Endothelial cell (in vitro differentiated cells): Measurements from ENCODE around the gene SAMD10. TPM values are rescaled to one million over a fixed set of nuclear protein-coding genes. Genes with fewer than 3 reads are reported as not detected.
A peak's percentile ranks its signal among the peaks of the same experiment; 100 is the strongest.
"Not testable (repeated sequence)": the region's sequence is repeated elsewhere in the genome, so short reads cannot be mapped to it uniquely, and the experiment has no call there.

ENCODE experiments used
- DNase-seq: peaks from one replicate; pipeline ENCODE4 v3.0.0; 2021; ENCODE audit warnings: low spot score
- H3K27ac Mint-ChIP-seq: one replicate; pipeline ENCODE4 v1.8.0; 2021; ENCODE audit warnings: mixed read lengths, inconsistent platforms; ENCODE audit not compliant: unreplicated experiment
- H3K27me3 Mint-ChIP-seq: one replicate; pipeline ENCODE4 v1.8.0; 2021; ENCODE audit warnings: mild to moderate bottlenecking, moderate library complexity, mixed read lengths, inconsistent platforms; ENCODE audit not compliant: unreplicated experiment
- H3K36me3 Mint-ChIP-seq: one replicate; pipeline ENCODE4 v1.8.0; 2021; ENCODE audit warnings: mild to moderate bottlenecking, low read depth, mixed read lengths, inconsistent platforms; ENCODE audit not compliant: unreplicated experiment
- H3K4me1 Mint-ChIP-seq: one replicate; pipeline ENCODE4 v1.8.0; 2021; ENCODE audit warnings: mild to moderate bottlenecking, mixed read lengths, inconsistent platforms; ENCODE audit not compliant: unreplicated experiment
- H3K4me3 Mint-ChIP-seq: one replicate; pipeline ENCODE4 v1.8.0; 2021; ENCODE audit warnings: mild to moderate bottlenecking, mixed read lengths, inconsistent platforms; ENCODE audit not compliant: unreplicated experiment
- H3K9me3 Mint-ChIP-seq: one replicate; pipeline ENCODE4 v1.8.0; 2021; ENCODE audit warnings: mixed read lengths, inconsistent platforms; ENCODE audit not compliant: unreplicated experiment
- CTCF ChIP-seq: fragments of 200-600 bp; sonication (generic); IDR thresholded peaks from one replicate; pipeline ENCODE4 v1.5.0; 2021; ENCODE audit warnings: antibody characterized with exemption; ENCODE audit not compliant: unreplicated experiment
- total RNA-seq: library from RNA; stranded (reverse); fragmentation: NEBNext Ultra II Directional; extraction: Animal tissue kit (Norgen Biotek cat#: 25700); gene quantifications from one replicate; pipeline ENCODE4 v1.2.1, GENCODE V29; 2021; ENCODE audit not compliant: unreplicated experiment

Gene SAMD10
- total RNA-seq, 1 donor from 2014 or later: 5.0 TPM

- Mint-ChIP-seq H3K36me3 (peaks cover 10% of the 10 kb centered on the region), H3K4me1 (peaks cover 18% of the 10 kb centered on the region), H3K9me3 (no peaks in the 10 kb centered on the region), H3K27ac (peak overlapping the region; percentile 2), H3K4me3 (peak overlapping the region; percentile 78), H3K27me3 (peaks cover 3% of the 10 kb centered on the region)
- peak; percentile 97 for DNase-seq
- peak; percentile 95 for TF ChIP-seq CTCF
Observed at GRCh38 chr20:63973636-63974401, 5.6 kb downstream of the SAMD10 start.

GRCh38 chr20:63973160-63973479 is 6.3 kb downstream of the SAMD10 start:
- H3K27ac Mint-ChIP-seq: peak overlapping the region; percentile 38
- peaks cover 3% of the 10 kb centered on the region for H3K27me3 Mint-ChIP-seq
- H3K4me1 Mint-ChIP-seq: peaks cover 19% of the 10 kb centered on the region
- H3K9me3 Mint-ChIP-seq: no peaks in the 10 kb centered on the region
- DNase-seq: no peak
- peak overlapping the region; percentile 78 for H3K4me3 Mint-ChIP-seq
- TF ChIP-seq CTCF: no peak
- H3K36me3 Mint-ChIP-seq: peaks cover 10% of the 10 kb centered on the region

GRCh38 chr20:63972312-63973159 is 6.9 kb downstream of the SAMD10 start:
- Mint-ChIP-seq H3K27ac (peak overlapping the region; percentile 38), H3K9me3 (no peaks in the 10 kb centered on the region), H3K4me1 (peaks cover 17% of the 10 kb centered on the region), H3K27me3 (peaks cover 3% of the 10 kb centered on the region), H3K36me3 (peaks cover 10% of the 10 kb centered on the region), H3K4me3 (peak overlapping the region; percentile 57)
- DNase-seq: no peak
- TF ChIP-seq CTCF: no peak

- H3K27me3 Mint-ChIP-seq: not testable (repeated sequence)
Observed at GRCh38 chr20:63971960-63972311, 7.5 kb downstream of the SAMD10 start.

GRCh38 chr20:63970714-63971431 is 8.6 kb downstream of the SAMD10 start:
- Mint-ChIP-seq H3K4me3 (peak overlapping the region; percentile 67), H3K27ac (no peak overlapping the region), H3K4me1 (peaks cover 17% of the 10 kb centered on the region), H3K9me3 (no peaks in the 10 kb centered on the region), H3K27me3 (peaks cover 3% of the 10 kb centered on the region), H3K36me3 (peaks cover 15% of the 10 kb centered on the region)
- TF ChIP-seq CTCF: no peak
- no peak for DNase-seq

More at GRCh38 chr20:63971960-63972311, 7.5 kb downstream of the SAMD10 start:
- not testable (repeated sequence) for H3K9me3 Mint-ChIP-seq, H3K27ac Mint-ChIP-seq, DNase-seq, H3K4me3 Mint-ChIP-seq
- H3K36me3 Mint-ChIP-seq: peaks cover 10% of the 10 kb centered on the region
- peaks cover 17% of the 10 kb centered on the region for H3K4me1 Mint-ChIP-seq
